Stimulated activated CD4-positive, alpha-beta T cell treated with anti-CD3 and anti-CD28 coated beads, Interleukin-12 subunit alpha, Interleukin-12 subunit beta, amount 100 ng/mL, for 48 hours (primary cell): ENCODE measurements around the gene LPP.
"Not testable (repeated sequence)": the region's sequence is repeated elsewhere in the genome, so short reads cannot be mapped to it uniquely, and the experiment has no call there.

Experiments used
- DNase-seq, 3 donors: peaks; one replicate each; pipeline ENCODE4 v3.0.0-alpha.2; 2020; ENCODE audit warnings: low read depth in 2 of 3, low spot score in 1 of 3

Gene LPP

DNA sequence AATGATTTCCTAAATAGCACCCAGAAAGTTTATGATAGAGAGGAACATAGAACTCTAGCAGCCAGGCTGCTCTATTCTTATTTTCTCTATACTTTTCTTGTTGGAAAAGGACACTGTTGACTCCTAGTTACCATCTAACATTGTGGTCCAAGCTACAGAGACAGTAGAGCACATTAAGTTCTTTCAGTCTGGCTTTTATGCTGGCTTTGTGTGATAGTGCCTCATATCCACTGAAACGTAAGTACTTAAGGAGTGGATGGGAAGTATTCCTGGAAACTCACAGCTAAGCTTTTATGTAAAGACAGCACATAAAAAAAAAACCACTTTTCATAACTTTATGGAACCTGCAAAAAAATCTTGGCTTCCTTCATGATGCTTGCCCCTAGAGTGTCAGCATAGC is 537.7 kb downstream of the LPP start:
- no peak for DNase-seq

DNA sequence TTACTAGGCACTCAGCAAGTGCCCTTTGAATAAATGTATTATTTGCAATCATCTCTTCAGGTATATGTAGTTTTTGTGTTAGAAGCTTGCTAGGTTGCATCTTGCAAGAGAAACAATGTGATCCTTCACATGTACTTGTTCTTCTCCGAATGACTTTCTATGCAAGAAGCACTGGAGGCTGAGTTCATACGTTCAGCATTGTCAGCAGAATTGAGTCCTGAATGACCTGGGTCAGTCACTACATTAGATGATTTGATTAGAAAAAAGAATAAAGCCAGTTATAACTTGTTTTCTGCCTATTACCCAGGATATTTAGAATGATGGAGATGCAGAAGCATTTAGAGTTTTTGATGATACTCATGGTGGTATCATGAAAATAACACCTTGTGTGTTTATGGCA is 538.7 kb downstream of the LPP start:
- DNase-seq = no peak

DNA sequence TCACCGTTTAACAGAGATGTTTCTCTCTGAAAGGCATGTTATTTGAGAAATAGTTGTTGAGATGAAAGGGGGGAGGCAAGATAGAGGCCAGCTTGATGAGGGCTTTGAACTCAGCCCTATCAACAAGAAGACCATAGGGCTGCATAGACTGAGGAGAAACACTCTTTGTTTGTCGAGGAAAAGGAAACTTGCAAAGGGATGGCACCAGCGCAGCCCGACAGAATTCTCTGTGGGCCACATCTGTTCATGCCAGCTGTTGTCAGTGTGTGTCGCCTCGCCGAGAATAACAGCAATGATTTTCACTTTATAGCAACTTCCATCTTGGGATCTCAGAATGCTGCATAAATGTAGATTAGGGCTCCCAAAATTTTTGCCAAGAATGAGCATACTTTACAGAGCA is 539.5 kb downstream of the LPP start:
- no peak for DNase-seq

DNA sequence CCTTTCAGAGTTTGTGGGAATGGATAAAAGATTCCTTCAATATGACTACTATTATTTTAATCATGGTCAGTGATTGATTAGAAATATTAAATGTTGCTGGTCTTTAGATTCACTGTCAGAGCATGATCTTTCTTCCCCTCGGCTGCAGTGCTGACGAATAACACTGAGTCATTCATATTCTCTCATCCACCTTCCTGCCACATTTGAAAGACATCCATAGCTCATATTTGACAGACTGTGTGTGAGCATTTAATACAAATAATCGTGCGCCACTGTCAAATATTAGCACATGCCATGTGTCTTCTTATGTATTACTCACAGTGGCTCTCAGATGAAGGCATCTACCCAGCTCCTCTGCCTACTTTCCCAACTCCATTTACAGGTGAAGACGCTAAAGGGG is 541.3 kb downstream of the LPP start:
- no peak for DNase-seq

DNA sequence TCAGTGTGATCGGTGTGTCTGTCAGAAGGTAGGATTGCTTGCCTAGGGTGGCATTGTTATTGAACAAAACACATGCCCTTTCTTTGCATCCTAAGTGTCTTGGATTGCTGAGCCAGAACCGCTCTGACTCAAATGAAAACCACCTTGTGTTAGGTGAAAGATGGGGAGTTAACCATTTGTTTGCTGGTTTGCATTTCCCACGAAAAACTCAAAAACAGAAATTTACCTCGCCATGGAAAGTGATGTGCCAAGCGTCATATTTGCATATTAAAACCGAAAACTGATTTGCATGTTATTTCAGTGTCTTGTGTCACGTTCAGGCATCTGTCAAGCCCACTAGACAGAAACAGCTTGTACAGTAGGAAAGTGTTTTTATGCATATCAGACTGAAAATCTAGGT is 543.2 kb downstream of the LPP start:
- peak; percentile 23 to 37 (median 25) for DNase-seq

DNA sequence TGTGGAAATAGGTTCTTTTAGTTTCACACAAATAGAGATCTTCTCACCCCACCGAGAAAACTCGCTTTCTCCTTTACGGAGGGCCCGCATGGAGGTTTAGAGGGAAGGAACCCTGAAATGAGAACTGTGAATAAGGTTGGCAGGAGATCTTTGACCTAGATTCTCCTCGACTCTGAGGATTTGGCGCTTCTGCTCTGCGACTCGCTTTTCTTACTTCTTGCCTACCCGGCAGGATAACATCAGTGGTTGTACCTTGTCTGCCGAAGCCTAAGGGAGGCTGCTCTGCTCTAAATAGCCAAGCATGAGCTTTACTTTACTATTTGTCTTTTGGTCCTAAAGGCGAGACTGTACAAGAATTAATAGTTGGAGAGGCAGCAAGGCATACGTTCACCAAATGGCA is 544.5 kb downstream of the LPP start:
- DNase-seq = no peak

DNA sequence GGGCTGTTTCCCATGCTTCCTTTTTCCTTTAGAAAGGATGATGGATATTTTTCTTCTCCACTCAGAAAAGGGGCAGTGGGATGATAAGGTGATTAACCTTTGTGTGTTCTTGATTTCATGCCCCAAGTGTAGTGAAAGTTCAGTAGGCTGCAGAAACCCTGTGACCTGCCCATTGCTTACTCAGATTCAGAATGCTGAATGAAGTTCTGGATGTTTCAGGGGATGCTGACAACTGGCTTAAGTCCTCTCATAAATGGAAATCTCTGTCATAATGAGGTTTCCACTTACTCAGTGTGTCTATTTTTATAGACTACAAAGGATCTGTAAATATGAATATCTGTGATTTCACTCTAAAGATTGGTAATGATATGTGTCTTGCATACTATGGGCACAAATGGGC is 546.5 kb downstream of the LPP start:
- DNase-seq = peak in 1 of 3 donors; percentile 23

DNA sequence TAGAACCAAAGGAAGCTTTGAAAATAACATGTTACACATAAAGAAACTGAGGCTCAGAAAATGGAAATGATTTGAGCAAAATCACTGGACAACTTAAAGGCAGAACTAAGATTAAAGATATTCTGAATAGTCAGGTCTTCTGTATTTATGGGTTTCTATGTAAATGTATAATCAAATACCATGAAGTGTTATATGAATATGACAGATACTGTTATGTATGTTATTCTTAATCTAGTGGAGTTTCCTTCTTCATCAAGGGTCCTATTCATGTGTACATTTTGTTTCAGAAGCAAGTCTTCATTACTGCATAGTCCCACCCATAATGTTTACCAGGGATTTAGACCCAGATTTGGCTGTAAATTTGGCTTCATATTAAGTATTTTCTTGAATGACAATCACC is 547.0 kb downstream of the LPP start:
- no peak for DNase-seq

DNA sequence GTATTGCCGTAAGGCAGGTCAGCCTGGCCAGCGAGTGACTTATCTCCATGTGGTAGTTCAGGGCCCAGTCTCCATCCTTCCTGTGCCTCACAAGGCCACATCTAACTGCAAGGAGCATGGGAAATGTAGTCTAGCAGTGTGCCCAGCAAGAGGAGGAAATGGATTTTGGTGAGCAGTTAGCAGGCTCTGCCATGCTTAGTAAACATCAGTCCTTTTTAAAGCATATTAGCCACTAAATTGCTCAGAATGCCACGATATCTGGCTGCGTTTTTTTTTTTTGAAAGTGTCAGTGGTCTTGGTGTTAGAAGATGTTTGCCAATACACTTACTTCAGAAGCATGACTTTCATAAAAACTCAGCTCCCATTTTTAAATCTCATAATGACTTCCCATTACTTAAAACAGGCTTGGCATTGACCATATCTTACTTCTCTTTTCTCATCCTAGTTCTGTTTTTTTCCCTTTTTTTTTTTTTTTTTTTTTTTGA is 547.6 kb downstream of the LPP start:
- no peak for DNase-seq

DNA sequence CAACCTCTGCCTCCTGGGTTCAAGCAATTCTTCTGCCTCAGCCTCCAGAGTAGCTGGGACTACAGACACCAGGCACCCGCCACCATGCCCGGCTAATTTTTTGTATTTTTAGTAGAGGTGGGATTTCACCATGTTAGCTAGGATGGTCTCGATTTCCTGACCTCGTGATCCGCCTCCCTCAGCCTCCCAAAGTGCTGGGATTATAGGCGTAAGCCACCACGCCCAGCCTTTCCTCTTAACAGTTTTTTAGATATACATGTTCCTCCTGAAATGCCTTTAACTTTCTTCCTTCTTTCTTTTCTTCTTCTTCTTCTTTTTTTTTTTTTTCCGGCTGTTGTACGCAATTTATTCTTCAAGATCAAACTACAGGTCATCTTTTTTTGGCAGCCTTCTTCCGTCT is 548.1 kb downstream of the LPP start:
- not testable (repeated sequence) for DNase-seq

DNA sequence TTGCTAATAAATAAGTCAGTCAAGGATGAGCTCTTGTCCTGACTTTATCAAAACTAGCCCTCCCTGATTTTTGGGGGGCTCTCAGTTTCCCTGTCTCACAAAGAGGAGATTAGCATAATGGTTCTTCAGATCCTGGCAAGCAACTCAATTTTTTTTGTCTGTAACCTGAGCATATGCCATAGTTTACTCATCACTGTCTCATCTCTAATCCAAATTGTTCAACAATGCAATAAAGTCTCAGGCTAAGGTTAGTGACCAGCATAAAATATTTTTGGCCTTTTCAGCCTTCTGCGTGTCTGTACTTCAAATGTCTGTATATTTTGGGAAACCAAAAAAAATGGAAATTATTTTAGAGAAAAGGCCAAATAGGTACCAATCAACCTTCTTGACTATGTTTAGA is 552.2 kb downstream of the LPP start:
- DNase-seq = no peak

DNA sequence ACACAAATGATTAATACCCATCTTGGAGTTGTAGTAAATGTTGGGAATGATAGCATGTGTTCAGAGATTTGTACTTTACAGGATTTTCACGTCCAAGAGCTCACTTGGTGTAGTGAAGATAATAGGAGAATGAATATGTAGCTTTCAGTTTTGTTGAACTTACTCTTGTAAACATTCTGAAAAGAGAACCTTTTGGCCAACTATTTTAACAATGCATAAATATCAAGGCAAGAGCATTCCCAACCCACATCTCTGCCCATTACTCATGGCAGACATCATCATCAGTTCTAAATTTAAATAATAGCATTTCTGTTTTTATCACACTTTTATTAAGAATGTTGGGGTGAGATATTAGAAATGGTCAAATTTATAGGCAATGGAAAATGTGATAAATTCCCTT is 552.6 kb downstream of the LPP start:
- DNase-seq = no peak

DNA sequence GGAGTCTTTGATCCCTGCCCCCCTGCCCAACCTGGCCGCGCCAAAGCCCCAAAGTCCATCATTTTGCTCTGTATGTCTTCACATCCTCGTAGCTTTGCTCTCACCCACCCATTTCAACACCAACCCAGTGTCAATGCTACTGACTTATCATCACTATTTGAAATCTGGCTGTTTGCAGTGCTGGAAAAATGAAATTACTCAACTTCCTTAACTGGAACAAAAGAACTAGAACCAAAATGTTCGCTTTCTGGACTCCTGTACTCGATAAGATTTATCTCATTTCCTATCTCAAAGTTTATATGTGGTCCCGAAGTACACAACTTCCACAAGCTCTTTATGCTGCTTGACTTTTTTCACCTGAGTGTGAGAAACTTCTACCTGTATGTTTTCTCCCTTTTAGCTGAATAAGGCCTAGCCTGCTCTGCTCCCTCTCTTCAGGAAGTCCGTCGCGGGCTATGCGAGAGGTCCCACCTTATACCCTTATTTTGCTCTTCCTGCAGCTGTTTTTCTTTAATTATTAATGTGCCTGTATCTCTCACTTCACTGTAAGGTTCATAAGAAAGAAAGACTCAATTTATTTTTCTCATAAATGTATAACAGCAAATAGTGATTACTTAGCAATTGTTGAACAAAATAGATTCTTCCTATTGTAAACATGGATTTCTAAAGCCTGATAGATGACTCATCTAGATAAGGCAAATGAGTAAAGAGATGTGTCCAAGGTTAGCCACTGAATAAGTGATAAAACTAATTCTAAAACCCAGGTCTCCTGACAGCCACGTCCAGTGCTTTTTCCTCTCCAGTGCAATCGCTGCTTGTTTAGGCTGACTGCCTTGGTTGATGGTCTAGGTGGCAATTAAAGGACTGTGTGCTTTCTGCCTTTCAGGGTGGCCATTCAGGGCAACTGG is 553.7 kb downstream of the LPP start:
- no peak for DNase-seq

DNA sequence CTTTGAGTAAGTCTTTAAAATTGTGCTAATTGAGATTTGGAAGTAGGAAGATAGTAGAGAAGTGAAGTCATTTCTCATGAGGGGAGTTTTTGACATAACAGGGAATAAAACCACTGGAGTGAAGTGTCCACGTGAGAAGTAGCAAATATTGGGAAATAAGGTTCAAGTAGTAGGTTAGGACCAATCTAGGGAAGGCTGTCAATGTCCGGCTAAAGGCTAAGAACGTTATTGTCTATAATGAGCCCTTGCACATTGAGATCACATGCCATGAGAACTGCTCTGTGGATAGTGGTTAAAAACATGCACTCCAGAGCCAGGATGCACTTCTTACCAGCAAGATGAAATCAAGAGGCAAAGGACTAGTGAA is 557.9 kb downstream of the LPP start:
- no peak for DNase-seq

DNA sequence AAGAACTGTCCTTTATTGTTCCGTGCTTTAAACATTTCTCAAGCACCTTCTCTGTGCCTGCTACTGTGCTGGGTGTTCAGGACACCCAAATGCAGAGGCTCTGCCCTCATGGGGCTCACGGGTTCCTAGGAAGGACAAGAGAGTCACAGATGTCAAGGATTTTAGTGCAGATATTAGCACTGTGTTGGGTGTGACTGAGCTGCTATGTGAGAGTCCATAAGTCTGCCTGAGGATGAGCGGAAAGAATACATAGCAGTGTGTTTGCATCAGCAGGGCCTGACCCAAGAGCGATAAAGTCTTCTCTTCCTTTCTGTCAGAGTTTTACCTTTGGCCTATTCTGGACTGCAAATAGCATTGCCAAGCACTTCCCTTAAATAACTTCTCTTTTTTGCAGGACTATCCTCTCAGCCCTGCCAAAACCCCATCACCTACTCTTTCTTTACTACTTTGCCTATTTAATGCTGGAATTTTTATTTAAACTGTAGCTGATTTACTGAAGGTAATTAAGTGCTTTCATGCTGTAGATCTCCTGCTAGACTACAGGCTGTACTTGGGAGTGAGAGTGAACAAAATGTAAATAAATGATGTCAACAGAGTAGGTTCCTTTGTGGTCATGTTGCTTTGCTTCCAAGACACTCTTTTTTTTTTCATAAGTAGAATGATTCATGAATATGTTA is 558.4 kb downstream of the LPP start:
- DNase-seq = no peak

DNA sequence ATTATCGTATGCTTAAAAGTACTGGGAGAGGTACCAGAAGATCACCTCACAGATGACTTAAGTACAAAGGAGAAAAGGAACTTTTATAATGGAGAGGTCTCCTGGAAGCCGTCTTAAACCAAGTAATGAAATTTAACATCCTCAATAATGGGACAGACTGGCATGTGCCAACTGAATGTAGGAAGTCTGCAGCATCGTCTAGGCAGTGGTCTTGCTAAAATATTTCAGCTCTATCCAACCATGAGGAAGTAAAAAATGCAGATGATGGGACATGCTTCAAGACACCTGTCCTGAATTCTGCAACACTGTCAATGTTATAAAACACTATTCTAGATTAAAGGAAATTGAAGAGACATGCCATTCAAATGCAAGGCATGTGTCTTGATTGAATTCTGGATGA is 559.0 kb downstream of the LPP start:
- DNase-seq = no peak

DNA sequence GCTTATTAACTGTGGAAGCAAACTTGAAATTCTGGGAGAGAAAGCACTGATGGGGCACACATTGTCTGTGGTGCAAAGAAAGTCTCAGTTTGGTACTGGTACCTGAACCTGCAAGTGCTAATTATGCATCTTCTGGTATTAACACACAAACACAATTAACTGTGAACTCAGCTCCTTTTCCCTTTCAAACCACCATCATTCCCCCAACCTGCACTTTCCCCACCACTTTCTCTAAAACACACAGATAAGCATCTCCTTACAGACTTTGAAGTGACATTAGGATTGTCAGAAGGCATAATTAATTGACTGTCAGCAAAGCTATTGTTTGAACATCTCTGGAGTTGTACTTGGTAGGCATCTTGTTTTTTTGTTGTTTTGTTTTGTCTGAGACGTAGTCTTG is 565.6 kb downstream of the LPP start:
- no peak for DNase-seq

DNA sequence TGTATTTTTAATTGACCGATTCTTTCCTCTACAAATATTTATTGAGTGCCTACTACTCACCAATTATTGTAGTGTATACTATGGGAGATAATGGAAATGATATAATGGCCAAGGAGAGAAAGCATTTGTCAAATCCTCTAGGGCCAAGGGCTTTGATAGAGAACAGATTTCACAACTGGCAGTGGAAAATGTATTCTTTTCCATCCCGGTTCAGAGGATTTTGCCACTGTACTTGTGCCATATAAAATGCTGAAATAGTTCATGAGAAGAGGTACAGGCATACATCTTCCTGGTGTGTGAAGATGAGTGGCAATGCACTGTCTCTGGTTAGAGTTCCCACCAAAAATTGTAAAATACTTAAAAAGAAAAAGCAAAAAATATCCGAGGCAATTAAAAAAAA is 566.3 kb downstream of the LPP start:
- no peak for DNase-seq

DNA sequence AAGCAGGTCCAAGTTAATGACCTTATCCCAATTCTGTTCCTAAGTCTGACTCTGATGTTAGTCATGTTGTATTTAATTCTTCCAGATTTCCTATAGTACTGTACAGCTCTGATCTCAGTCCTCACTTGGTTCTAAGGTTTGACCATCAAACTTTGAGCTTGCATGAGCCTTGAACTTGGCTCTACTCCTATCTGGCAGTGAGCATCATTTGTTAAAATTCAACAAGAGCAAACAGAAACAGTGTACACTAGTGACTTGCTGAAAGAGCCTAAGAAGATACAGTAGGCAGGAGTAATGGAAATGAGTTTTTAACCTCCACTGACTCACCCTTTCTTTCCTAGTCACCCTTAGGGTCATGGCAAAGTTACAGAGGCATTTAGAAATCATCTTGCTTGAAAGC is 566.7 kb downstream of the LPP start:
- no peak for DNase-seq

DNA sequence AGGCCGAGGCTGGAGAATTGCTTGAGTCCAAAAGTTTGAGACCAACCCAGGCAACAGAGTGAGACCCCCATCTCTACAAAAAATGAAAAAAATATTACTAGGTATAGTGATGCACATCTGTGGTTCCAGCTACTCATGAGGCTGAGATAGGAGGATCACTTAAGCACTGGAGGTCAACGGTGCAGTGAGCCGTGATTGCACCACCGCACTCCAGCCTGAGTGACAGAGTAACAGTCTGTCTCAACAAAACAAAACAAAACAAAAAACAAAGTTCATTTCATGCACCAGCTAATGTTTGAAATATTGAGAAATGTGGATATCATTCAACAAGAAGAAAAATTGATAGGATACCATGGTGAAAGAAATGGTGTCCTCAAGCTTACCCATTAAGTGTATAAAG is 567.4 kb downstream of the LPP start:
- DNase-seq = no peak

DNA sequence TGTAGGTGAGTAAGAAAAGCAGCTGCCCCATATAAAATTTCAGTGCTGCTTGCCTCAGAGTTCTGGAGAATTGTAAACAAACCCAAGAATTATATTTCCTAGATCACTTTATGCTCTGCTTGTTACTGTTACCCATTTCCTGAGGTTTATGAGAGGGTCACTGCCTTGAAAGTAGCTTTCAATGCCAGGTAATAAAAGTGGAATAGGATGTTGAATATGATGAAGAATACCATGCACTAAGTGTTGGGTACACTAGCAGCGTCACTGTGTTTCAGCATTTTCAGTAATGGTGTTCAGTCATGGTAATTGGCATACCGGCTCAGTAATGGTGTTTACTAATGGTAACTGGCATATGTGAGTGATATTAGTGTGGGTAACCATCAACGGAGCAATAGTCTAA is 568.0 kb downstream of the LPP start:
- DNase-seq = no peak

DNA sequence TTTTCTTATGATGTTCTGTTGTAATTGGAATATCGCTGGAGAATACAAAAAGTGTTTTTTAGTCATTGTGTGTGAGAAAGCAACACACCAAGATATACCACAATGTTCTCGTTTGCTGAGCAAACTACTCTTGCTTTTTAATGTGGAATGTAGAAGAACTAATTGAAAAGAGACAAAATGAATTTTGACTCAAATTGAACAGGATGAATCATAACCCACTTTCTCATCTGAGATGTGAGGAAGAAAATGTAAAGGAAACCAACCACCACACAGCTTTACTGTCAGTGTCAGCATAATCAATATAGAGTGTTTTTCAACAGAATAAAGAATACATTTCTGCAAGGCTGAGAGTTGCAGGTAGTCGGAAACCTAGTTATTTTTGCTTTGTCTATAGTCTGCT is 569.0 kb downstream of the LPP start:
- no peak for DNase-seq

DNA sequence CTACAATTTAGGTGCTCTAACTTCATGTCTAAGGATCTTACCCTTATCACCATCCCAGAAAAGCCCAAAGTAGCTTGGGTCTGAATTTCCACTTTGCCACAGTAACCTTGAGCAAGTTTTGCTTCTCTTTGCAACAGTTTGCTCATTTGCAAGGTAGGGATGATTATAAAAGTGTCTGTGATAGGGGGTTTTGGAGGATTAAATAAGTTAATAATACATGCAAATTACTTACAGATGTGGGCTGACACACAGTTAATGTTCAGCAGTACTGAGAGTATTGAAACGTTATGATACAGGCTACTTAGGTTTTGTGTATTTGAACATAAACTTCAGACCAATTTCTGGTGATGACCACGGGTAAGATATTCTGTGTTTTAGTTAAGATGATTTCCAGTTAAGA is 573.1 kb downstream of the LPP start:
- DNase-seq = no peak
